HG03135 (cell line): ENCODE measurements around the gene RBP5.
"Not testable (repeated sequence)": the region's sequence is repeated elsewhere in the genome, so short reads cannot be mapped to it uniquely, and the experiment has no call there.

Experiments used
- ATAC-seq: cut with Tn5 transposase; IDR thresholded peaks from one replicate; pipeline ENCODE4 v1.9.1; 2021; ENCODE audit warnings: mild to moderate bottlenecking, moderate library complexity; ENCODE audit not compliant: unreplicated experiment

The RBP5 gene

GRCh38 chr12:7123806-7124522 lies 4.7 kb downstream of the RBP5 start:
- no peak for ATAC-seq

GRCh38 chr12:7122811-7123769 lies 5.6 kb downstream of the RBP5 start:
- ATAC-seq: no peak

- ATAC-seq: no peak
Observed at GRCh38 chr12:7121324-7121723, 7.4 kb downstream of the RBP5 start.

GRCh38 chr12:7120166-7120565 lies 8.5 kb downstream of the RBP5 start:
- no peak for ATAC-seq

GRCh38 chr12:7118881-7119280 lies 9.8 kb downstream of the RBP5 start:
- ATAC-seq: no peak

GRCh38 chr12:7117670-7118069 lies 11.0 kb downstream of the RBP5 start:
- ATAC-seq: no peak

GRCh38 chr12:7116916-7117315 lies 11.8 kb downstream of the RBP5 start:
- no peak for ATAC-seq

GRCh38 chr12:7116196-7116595 lies 12.5 kb downstream of the RBP5 start:
- ATAC-seq: no peak

GRCh38 chr12:7114851-7115250 lies 13.8 kb downstream of the RBP5 start:
- ATAC-seq: no peak

GRCh38 chr12:7114008-7114407 lies 14.7 kb downstream of the RBP5 start:
- ATAC-seq: no peak

- ATAC-seq: no peak
Observed at GRCh38 chr12:7113389-7113871, 15.3 kb downstream of the RBP5 start.

- ATAC-seq: no peak
Observed at GRCh38 chr12:7112041-7112440, 16.6 kb downstream of the RBP5 start.

- ATAC-seq: no peak
Observed at GRCh38 chr12:7110661-7111060, 18.0 kb downstream of the RBP5 start.

- ATAC-seq: no peak
Observed at GRCh38 chr12:7109572-7109920, 19.1 kb downstream of the RBP5 start.

- ATAC-seq: no peak
Observed at GRCh38 chr12:7108796-7109571, 19.7 kb downstream of the RBP5 start, which contains the start of gene C1RL. Gene C1RL (minus strand): TSS chr12:7109214. CDS start chr12:7109180, 34 bp downstream.

GRCh38 chr12:7108003-7108795 lies 20.5 kb downstream of the RBP5 start:
- ATAC-seq: peak; percentile 90

GRCh38 chr12:7107636-7108002 lies 21.1 kb downstream of the RBP5 start:
- ATAC-seq: no peak

GRCh38 chr12:7107181-7107580 lies 21.5 kb downstream of the RBP5 start:
- ATAC-seq: not testable (repeated sequence)

- no peak for ATAC-seq
Observed at GRCh38 chr12:7106082-7106481, 22.6 kb downstream of the RBP5 start.

GRCh38 chr12:7103837-7104584 lies 24.7 kb downstream of the RBP5 start:
- ATAC-seq: no peak
